HCT116 (cell line): ENCODE data around the gene CDYL.

Source experiments
- ELF1 ChIP-seq: IDR thresholded peaks from 2 replicates; pipeline ENCODE4 v1.6.1; 2012; ENCODE audit warnings: low read depth, borderline replicate concordance
- YY1 ChIP-seq: IDR thresholded peaks from 2 replicates; pipeline ENCODE4 v1.6.1; 2011; ENCODE audit warnings: low read length, low read depth, moderate library complexity, mild to moderate bottlenecking; ENCODE audit not compliant: insufficient replicate concordance; ENCODE audit errors: extremely low read depth
- TF ChIP-seq, protein P1 (sequence below), 3 experiments: fragments of 200-600 bp in 1 of 3; sonication (generic) in 1 of 3; IDR thresholded peaks in 2 of 3; conservative IDR thresholded peaks in 1 of 3; 2 replicates each; pipeline ENCODE4 v1.5.1; 2012 to 2017; ENCODE audit warnings: low read depth in 2 of 3, low read length in 2 of 3, antibody characterized with exemption in 1 of 3, borderline replicate concordance in 1 of 3, control low read depth in 1 of 3, mild to moderate bottlenecking in 1 of 3, mixed read lengths in 1 of 3, mixed run types in 1 of 3, moderate library complexity in 1 of 3; ENCODE audit not compliant: insufficient read depth in 1 of 3

DNA sequence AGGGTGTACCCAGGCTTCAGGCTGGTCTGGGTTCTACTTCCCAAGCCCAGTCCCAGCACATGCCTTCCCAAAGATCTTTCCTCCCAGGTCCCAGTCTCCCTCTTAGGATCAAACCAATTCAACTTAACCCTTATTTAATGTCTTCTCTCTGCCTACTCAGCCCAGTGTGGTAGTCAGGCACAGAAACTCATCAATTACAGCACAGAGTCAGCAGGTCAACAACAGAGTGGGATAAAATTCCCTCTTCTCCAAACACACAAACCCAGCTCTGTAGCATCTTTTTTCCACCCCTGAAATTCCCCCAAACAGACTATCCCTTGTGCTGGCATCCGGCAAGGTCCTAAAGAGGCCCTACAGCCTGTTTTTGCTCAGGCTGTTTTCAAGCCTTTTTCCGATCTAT lies 47.3 kb upstream of the CDYL start:
- TF ChIP-seq, protein P1, sequence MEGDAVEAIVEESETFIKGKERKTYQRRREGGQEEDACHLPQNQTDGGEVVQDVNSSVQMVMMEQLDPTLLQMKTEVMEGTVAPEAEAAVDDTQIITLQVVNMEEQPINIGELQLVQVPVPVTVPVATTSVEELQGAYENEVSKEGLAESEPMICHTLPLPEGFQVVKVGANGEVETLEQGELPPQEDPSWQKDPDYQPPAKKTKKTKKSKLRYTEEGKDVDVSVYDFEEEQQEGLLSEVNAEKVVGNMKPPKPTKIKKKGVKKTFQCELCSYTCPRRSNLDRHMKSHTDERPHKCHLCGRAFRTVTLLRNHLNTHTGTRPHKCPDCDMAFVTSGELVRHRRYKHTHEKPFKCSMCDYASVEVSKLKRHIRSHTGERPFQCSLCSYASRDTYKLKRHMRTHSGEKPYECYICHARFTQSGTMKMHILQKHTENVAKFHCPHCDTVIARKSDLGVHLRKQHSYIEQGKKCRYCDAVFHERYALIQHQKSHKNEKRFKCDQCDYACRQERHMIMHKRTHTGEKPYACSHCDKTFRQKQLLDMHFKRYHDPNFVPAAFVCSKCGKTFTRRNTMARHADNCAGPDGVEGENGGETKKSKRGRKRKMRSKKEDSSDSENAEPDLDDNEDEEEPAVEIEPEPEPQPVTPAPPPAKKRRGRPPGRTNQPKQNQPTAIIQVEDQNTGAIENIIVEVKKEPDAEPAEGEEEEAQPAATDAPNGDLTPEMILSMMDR (IDR thresholded peaks at IDR 0.05 in 2 of 3, conservative IDR thresholded peaks at IDR 0.05 in 1 of 3; ENCODE audit: borderline replicate concordance in 1 of 3, insufficient read depth in 1 of 3, low read depth in 2 of 3, low read length in 2 of 3) = no peak
- TF ChIP-seq ELF1 (no peak), YY1 (no peak)
